C4-2B (cell line): ENCODE measurements around the gene SND1.

Experiments
- H3K27ac ChIP-seq: fragments of 450-650 bp; 2 replicates; pipeline ENCODE4 v1.5.1; 2017
- ZFX ChIP-seq: fragments of 450-650 bp; IDR thresholded peaks from 2 replicates; pipeline ENCODE4 v1.6.1; 2017
- TF ChIP-seq, protein P1 (sequence below): fragments of 450-650 bp; conservative IDR thresholded peaks from 2 replicates; pipeline ENCODE4 v1.5.1; 2017; ENCODE audit warnings: mild to moderate bottlenecking

The SND1 gene

DNA sequence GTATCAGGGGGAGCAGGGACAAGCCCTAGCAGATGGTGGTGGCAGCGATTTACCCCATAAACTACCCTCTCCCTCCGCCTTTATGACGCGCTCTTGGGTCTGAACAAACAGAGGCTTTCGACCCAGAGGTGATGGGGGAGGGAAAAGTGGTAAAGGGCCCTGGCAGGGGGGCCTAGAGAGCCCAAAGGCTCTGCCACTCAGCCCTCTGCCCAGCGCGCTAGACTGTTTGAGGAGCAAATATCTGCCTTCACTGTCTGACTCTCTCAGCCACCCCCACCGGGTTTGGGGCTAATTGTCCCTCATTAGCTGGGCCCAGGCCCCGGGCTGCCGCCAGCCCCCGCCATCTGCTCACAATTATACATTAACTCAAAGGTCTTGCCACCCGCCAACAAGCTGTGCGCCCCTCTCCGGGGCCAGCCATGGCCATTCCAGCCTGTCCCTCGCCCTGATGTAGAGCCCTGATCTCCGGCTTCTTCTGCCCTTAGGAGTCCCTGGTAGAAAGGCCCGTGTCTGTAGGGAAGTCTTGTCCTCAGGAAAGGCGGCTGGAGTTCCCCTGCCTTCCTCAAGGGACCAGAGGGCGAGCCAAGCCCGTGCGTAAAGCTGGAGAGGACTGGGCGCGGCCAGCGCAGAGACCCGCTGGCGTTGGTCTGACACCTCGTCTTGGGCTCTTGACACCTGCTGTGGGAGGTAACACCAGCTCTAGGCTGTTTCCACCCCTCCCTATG, 32.2 kb upstream of the SND1 start:
- no peak for TF ChIP-seq ZFX
- TF ChIP-seq, protein P1, sequence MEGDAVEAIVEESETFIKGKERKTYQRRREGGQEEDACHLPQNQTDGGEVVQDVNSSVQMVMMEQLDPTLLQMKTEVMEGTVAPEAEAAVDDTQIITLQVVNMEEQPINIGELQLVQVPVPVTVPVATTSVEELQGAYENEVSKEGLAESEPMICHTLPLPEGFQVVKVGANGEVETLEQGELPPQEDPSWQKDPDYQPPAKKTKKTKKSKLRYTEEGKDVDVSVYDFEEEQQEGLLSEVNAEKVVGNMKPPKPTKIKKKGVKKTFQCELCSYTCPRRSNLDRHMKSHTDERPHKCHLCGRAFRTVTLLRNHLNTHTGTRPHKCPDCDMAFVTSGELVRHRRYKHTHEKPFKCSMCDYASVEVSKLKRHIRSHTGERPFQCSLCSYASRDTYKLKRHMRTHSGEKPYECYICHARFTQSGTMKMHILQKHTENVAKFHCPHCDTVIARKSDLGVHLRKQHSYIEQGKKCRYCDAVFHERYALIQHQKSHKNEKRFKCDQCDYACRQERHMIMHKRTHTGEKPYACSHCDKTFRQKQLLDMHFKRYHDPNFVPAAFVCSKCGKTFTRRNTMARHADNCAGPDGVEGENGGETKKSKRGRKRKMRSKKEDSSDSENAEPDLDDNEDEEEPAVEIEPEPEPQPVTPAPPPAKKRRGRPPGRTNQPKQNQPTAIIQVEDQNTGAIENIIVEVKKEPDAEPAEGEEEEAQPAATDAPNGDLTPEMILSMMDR, result no peak
- H3K27ac ChIP-seq, result no peak overlapping the region

DNA sequence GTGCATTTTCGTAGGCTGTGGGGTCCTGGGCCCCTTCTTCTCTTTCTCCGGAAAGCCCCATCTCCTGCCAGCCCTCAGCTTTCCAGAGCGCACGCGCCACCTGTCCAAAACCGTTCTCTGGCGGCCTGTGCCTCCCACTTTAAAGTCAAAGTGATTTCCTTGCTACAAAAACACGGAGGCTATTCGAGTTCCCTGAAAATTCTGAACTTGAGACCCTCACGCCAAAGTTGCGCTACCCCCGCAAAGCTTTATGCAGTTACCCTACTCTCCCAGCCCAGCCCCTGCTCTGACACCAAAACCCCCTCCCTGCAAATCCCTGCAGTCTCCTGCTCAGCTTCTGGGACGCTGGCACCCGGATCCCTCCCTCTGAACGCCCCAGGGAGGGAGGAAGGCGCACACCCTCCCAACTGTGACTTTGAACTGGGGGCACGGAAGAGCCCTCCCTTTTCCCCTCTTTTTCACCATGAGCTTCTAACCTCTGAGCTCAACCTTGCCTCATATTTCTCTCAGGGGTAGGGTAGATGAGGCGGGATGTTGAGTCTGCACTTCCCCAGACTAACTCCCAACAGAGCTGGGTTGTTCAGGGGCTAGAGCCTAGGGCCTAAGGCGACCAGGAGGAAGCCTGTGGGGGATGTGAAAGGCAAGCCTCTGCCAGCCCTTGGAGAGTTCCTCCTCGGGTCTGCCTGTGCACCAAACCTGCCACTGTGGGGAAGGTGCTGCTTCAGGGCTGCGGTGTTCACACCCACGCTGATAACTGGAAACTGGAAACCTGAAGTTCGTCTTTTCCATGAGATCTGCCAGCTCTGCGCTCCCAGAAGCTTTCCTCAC, 31.4 kb upstream of the SND1 start:
- TF ChIP-seq, protein P1, result no peak
- TF ChIP-seq ZFX, result no peak
- H3K27ac ChIP-seq, result no peak overlapping the region

DNA sequence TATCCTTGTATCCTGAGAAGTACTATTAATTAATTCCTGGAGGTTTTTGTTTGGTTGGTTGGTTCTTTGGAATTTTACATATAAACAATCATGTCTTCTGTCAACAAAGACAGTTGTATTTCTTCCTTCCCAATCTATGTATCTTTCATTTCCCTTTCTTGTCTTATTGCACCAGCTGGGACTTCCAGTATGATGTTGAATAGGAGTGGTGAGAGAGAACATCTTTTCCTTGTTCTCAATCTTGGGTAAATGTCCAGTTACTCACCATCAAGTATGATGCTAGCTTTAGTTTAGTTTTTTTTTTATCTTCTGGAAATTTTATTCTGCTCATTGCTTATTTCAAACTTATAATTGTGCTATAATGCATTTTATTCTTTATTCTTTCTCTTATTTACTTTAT, 26.7 kb upstream of the SND1 start:
- no peak for TF ChIP-seq ZFX
- TF ChIP-seq, protein P1, result no peak

DNA sequence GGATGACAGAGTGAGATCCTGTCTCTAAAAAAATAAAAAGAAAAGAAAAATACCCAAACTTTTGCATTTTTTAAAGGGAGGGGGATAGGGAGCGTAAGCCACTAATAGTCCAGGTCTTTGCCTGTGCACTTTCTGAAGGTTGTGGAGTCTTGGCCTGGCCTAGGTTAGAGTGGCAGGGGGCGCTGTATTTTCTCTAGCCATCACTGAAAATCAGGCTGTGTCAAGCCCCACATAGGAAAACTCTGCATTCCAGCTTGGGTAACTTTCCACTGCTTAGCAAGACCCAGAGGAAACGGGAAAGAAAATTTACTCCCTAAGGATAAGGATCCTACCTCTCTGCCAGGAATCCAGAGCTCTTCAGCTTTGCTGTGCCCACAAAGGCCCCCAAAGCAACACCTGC, 23.5 kb upstream of the SND1 start:
- no peak for TF ChIP-seq ZFX
- TF ChIP-seq, protein P1, result no peak
- H3K27ac ChIP-seq, result no peak overlapping the region

More for the DNA sequence above, 26.7 kb upstream of the SND1 start:
- no peak overlapping the region for H3K27ac ChIP-seq

DNA sequence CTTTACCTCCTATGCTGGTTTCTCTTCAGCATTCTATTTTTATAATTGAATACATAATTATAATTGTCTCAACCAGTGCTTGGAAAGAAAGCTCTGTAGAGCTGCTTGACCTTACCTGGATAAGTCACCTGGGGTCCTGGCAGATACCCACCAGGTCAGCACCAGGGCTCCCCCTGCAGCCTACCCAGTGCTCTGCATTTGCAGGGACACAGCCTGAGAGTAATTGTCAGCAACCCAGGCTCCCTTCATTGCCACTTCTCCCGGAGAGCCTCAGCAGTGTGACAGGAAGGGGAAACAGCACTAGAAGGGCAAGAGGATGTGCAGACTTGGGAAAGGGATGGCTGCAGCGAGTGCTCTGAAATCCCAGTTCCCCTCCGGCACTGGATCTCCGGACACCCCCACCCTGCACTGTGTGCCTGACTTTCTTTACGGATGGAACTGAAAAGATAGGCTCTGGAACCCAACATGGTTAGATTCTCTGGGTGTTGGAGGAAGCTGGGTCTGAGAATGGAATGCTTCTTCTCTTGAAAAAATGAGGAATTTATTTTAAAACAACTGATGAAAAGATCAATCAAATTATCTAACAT, 22.6 kb upstream of the SND1 start:
- TF ChIP-seq, protein P1, result peak; percentile 84
- TF ChIP-seq ZFX, result no peak
- H3K27ac ChIP-seq, result no peak overlapping the region

DNA sequence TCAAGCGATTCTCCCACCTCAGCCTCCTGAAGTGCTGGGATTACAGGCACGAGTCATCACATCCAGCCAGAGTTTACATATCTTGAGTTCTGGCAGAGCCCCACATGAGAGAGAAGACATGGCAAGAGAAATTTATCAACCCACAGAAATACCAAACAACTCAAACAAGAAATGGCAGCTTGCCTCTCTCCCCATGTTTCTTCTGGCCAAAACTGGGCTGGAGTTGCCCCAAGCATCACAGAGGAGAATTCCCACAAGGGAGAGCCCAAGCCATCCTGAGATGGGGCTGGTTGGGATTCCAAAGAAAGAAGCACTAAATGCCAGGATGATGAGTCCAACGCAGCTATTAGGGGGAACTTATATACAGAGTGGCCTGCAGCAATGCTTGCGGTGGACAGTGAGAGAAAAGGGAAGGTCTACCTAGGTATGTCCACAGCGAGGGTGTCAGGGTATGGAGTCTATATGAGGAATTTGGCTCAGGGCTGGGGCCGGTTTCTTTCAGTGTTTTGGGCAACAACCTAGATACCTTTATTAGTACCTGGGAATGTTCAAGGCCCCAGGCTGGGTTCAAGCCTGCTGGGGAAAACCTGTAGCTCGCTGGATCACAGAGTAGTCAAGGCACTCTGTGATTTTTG, 19.6 kb upstream of the SND1 start:
- no peak overlapping the region for H3K27ac ChIP-seq
- TF ChIP-seq, protein P1, result no peak
- no peak for TF ChIP-seq ZFX
